ENCODE measurements around the gene BAZ1A. TPM values are rescaled to one million over a fixed set of nuclear protein-coding genes. Genes with fewer than 3 reads are reported as not detected.

The BAZ1A gene
- total and polyA plus RNA-seq, 2 donors (not counting 1 experiment from before 2014, with no cell fraction given), result 18.8 to 36.8 TPM

DNA sequence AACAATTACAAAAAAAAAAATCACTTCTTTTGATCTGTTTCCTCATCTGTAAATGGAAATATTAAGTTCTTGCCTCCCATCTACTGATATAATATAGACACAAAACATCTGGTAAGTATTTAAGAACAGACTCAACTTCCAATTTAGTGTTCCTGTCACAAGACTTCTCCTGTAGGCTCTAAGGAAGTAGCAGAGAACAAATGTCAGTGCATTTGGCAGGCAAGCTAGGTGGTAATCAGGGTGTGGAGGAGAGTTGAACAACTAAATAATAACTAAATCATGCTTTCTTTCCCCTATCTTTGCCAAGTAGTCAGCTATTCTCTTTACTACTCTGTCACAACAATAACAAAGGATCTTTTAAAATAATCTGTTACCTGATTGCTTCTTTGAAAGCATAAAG lies 22.1 kb downstream of the BAZ1A start:
- CTCF ChIA-PET, result no interaction called here
- Histone ChIP-seq H3K79me2 (ENCODE audit: control insufficient read depth, insufficient read depth, low read length) (peaks cover 75% of the 10 kb centered on the region), H3K9ac (ENCODE audit: low read length) (no peak overlapping the region), H3K9me3 (ENCODE audit: control extremely low read depth in 1 of 3, control insufficient read depth in 2 of 3, insufficient read depth in 1 of 3, low read length in 2 of 3) (peaks cover 0 to 4% (median 1%) of the 10 kb centered on the region in 3 donors), H3K27me3 (replicated peaks in 1 of 4; ENCODE audit: control extremely low read depth in 1 of 4, control insufficient read depth in 3 of 4, insufficient read depth in 4 of 4, low read length in 3 of 4) (no peaks in the 10 kb centered on the region), H2AFZ (ENCODE audit: insufficient read depth, low read depth, low read length, poor library complexity, severe bottlenecking) (no peak overlapping the region), H4K20me1 (ENCODE audit: control insufficient read depth, insufficient read depth, low read length, poor library complexity, severe bottlenecking) (peaks cover 18% of the 10 kb centered on the region), H3K27ac (ENCODE audit: low read length in 2 of 2) (no peak overlapping the region), H3K4me1 (ENCODE audit: control insufficient read depth in 2 of 2, insufficient read depth in 2 of 2, low read length in 2 of 2) (peaks cover 7 to 8% of the 10 kb centered on the region in 2 donors), H3K4me2 (replicated peaks; ENCODE audit: low read depth, low read length, poor library complexity, severe bottlenecking) (no peak overlapping the region), H3K36me3 (replicated peaks in 1 of 2; ENCODE audit: control extremely low read depth in 1 of 2, control insufficient read depth in 1 of 2, extremely low read depth in 1 of 2, insufficient read depth in 2 of 2, low read length in 1 of 2) (peaks cover 11 to 35% of the 10 kb centered on the region in 2 experiments), H3K4me3 (ENCODE audit: control extremely low read depth in 1 of 5, extremely low read depth in 1 of 5, insufficient read depth in 1 of 5, low read depth in 2 of 5, low read length in 4 of 5) (no peak overlapping the region)
- DNase-seq (no peak), ATAC-seq (ENCODE audit: low read depth) (no peak)
- H3K4me1 Mint-ChIP-seq, result peaks cover 10% of the 10 kb centered on the region
- intact Hi-C loops (cut with micrococcal nuclease), result no loop called here
- no peaks in the 10 kb centered on the region for H3K9me3 Mint-ChIP-seq (ENCODE audit: insufficient read depth)
- POLR2A ChIA-PET, result no interaction called here
- H3K4me3 Mint-ChIP-seq, result no peak overlapping the region
- H3K27me3 Mint-ChIP-seq, result no peaks in the 10 kb centered on the region
- no peak overlapping the region for H3K27ac Mint-ChIP-seq
- no peak for TF ChIP-seq EZH2 (IDR thresholded peaks at IDR 0.05; ENCODE audit: borderline replicate concordance, insufficient read depth, low read depth, low read length, poor library complexity, severe bottlenecking)
- TF ChIP-seq, protein P1, sequence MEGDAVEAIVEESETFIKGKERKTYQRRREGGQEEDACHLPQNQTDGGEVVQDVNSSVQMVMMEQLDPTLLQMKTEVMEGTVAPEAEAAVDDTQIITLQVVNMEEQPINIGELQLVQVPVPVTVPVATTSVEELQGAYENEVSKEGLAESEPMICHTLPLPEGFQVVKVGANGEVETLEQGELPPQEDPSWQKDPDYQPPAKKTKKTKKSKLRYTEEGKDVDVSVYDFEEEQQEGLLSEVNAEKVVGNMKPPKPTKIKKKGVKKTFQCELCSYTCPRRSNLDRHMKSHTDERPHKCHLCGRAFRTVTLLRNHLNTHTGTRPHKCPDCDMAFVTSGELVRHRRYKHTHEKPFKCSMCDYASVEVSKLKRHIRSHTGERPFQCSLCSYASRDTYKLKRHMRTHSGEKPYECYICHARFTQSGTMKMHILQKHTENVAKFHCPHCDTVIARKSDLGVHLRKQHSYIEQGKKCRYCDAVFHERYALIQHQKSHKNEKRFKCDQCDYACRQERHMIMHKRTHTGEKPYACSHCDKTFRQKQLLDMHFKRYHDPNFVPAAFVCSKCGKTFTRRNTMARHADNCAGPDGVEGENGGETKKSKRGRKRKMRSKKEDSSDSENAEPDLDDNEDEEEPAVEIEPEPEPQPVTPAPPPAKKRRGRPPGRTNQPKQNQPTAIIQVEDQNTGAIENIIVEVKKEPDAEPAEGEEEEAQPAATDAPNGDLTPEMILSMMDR (IDR thresholded peaks at IDR 0.05), result no peak

DNA sequence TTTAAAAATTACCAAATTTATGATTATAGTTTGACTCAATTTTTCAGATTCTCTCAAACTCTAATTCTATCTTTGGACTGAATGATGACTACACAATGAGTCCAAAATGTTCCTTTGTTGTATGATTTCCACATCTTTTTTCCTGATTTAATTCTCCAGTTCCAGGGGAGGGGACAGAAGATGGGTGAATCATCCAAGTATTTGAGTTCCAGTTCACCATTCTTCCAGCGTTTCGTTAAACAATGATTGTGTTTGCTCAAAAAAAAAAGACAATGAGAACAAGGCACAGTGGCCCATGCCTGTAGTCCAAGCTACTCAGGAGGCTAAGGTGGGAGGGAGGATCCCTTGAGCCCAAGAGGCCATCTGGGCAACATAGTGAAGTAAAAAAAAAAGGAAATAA lies 23.8 kb downstream of the BAZ1A start:
- Mint-ChIP-seq H3K27ac (no peak overlapping the region), H3K27me3 (no peaks in the 10 kb centered on the region), H3K4me1 (peaks cover 2% of the 10 kb centered on the region), H3K9me3 (ENCODE audit: insufficient read depth) (no peaks in the 10 kb centered on the region), H3K4me3 (no peak overlapping the region)
- POLR2A ChIA-PET, result interaction anchor here (0.7 kb wide), 1 partner anchor 131 kb away, joined by 9 read pairs; the partner anchor contains the start of gene SRP54
- CTCF ChIA-PET, result no interaction called here
- DNase-seq (no peak), ATAC-seq (ENCODE audit: low read depth) (no peak)
- H3K4me1 ChIP-seq (ENCODE audit: control insufficient read depth in 2 of 2, insufficient read depth in 2 of 2, low read length in 2 of 2), result no peaks in the 10 kb centered on the region
- peaks cover 11 to 27% of the 10 kb centered on the region in 2 experiments for H3K36me3 ChIP-seq (replicated peaks in 1 of 2; ENCODE audit: control extremely low read depth in 1 of 2, control insufficient read depth in 1 of 2, extremely low read depth in 1 of 2, insufficient read depth in 2 of 2, low read length in 1 of 2)
- no peaks in the 10 kb centered on the region for H3K27me3 ChIP-seq (replicated peaks in 1 of 4; ENCODE audit: control extremely low read depth in 1 of 4, control insufficient read depth in 3 of 4, insufficient read depth in 4 of 4, low read length in 3 of 4)
- H3K4me2 ChIP-seq (replicated peaks; ENCODE audit: low read depth, low read length, poor library complexity, severe bottlenecking), result no peak overlapping the region
- H4K20me1 ChIP-seq (ENCODE audit: control insufficient read depth, insufficient read depth, low read length, poor library complexity, severe bottlenecking), result peaks cover 18% of the 10 kb centered on the region
- H3K27ac ChIP-seq (ENCODE audit: low read length in 2 of 2), result no peak overlapping the region
- no peak overlapping the region for H3K9ac ChIP-seq (ENCODE audit: low read length)
- H3K4me3 ChIP-seq (ENCODE audit: control extremely low read depth in 1 of 5, extremely low read depth in 1 of 5, insufficient read depth in 1 of 5, low read depth in 2 of 5, low read length in 4 of 5), result no peak overlapping the region
- H2AFZ ChIP-seq (ENCODE audit: insufficient read depth, low read depth, low read length, poor library complexity, severe bottlenecking), result no peak overlapping the region
- H3K79me2 ChIP-seq (ENCODE audit: control insufficient read depth, insufficient read depth, low read length), result peaks cover 66% of the 10 kb centered on the region
- WGBS (ENCODE audit: insufficient coverage), result 100% methylated on average over 2 of the region's 2 CpGs
- TF ChIP-seq, protein P1 (IDR thresholded peaks at IDR 0.05), result no peak
- TF ChIP-seq EZH2 (IDR thresholded peaks at IDR 0.05; ENCODE audit: borderline replicate concordance, insufficient read depth, low read depth, low read length, poor library complexity, severe bottlenecking), result no peak
- intact Hi-C loops (cut with micrococcal nuclease), result no loop called here
- H3K9me3 ChIP-seq (ENCODE audit: control extremely low read depth in 1 of 3, control insufficient read depth in 2 of 3, insufficient read depth in 1 of 3, low read length in 2 of 3), result peaks cover 0 to 1% (median 0%) of the 10 kb centered on the region in 3 donors
